HUES48 (cell line): ENCODE results near the gene MLLT10.
"Not testable (repeated sequence)": the region's sequence is repeated elsewhere in the genome, so short reads cannot be mapped to it uniquely, and the experiment has no call there.

Experiments
- H3K27ac ChIP-seq: one replicate; pipeline ENCODE4 v1.7.0; 2013; ENCODE audit warnings: low read depth, low read length, inconsistent platforms
- H3K27me3 ChIP-seq: 2 replicates; pipeline ENCODE4 v1.6.1; 2013; ENCODE audit warnings: mild to moderate bottlenecking, low read length; ENCODE audit not compliant: control insufficient read depth, insufficient read depth
- H3K36me3 ChIP-seq: 2 replicates; pipeline ENCODE4 v1.6.1; 2013; ENCODE audit warnings: low read length; ENCODE audit not compliant: control insufficient read depth, insufficient read depth
- H3K4me1 ChIP-seq: 2 replicates; pipeline ENCODE4 v1.6.1; 2013; ENCODE audit warnings: mild to moderate bottlenecking, low read length; ENCODE audit not compliant: control insufficient read depth, insufficient read depth
- H3K4me3 ChIP-seq: 2 replicates; pipeline ENCODE4 v1.5.1; 2013; ENCODE audit warnings: mild to moderate bottlenecking, low read depth, low read length
- H3K9ac ChIP-seq: 2 replicates; pipeline ENCODE4 v1.6.1; 2013; ENCODE audit warnings: mild to moderate bottlenecking, low read depth, low read length, moderate library complexity
- H3K9me3 ChIP-seq: 2 replicates; pipeline ENCODE4 v1.6.1; 2013; ENCODE audit warnings: low read length; ENCODE audit not compliant: control insufficient read depth, insufficient read depth

Gene MLLT10

DNA sequence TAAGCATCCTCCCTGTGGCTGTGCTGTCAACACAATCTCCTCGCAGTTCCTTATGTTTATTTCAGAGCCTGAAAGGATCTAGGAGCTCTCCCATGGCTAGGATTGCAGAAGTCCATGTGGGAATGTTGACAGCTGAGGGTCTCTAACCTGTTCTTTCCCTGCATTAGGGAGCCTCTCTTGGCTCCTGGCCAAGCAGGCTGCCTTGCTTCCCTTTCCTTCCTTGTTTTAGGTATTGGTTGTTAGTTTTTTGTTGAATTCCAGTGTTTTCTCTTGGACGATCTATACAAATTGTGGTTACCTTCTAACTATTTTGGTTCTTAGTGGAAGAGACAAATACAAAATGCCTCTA lies 171.8 kb downstream of the MLLT10 start:
- peaks cover 5% of the 10 kb centered on the region; the same call in 1 of the 2 replicates for H3K36me3 ChIP-seq
- H3K4me1 ChIP-seq, result no peaks in the 10 kb centered on the region
- H3K9ac ChIP-seq, result no peak overlapping the region
- no peak overlapping the region for H3K4me3 ChIP-seq
- H3K27ac ChIP-seq, result no peak overlapping the region
- no peaks in the 10 kb centered on the region for H3K27me3 ChIP-seq
- H3K9me3 ChIP-seq, result no peaks in the 10 kb centered on the region

DNA sequence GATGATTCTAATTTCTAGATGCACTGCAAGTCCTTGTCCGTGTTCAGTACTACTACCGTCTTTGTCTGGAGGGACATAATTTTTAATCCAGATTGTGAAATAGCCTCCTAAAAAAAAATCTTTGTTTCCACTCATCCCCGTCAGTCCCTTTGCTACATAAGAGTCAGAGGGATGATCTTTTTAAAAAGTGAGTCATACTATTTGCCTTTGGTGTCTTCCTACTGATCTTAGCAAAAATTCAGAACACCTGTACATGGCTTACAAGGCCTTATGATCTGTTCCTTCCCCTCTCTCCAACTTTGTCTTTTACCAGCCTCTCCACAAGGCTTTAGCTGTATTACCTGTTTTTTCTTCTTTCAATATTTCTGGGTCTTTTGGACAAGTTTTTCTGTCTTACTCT lies 173.5 kb downstream of the MLLT10 start:
- no peaks in the 10 kb centered on the region for H3K4me1 ChIP-seq
- H3K9me3 ChIP-seq, result no peaks in the 10 kb centered on the region
- H3K9ac ChIP-seq, result no peak overlapping the region
- H3K27ac ChIP-seq, result no peak overlapping the region
- peaks cover 5% of the 10 kb centered on the region; the same call in 1 of the 2 replicates for H3K36me3 ChIP-seq
- no peak overlapping the region for H3K4me3 ChIP-seq
- H3K27me3 ChIP-seq, result no peaks in the 10 kb centered on the region

DNA sequence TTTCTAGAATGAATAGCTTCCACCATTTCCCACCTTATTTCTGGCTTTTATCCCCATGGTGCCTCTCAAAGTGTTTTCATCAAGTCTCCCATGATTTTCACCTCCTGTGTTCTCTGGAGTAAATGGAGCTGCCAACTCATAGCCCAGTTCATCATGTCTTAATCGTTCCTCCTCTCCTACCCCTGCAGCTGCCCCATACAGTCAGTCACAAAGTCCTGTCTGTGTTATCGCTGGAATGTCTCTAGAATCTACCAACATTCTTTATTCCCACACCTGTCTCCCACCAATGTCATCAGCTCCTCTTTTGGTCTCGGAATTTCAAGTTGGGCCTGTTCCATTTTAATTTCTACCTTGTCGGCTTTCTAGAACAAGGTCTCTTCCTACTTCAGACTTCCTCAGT lies 178.9 kb downstream of the MLLT10 start:
- Histone ChIP-seq H3K4me3 (no peak overlapping the region), H3K9ac (no peak overlapping the region), H3K4me1 (no peaks in the 10 kb centered on the region), H3K36me3 (peaks cover 31% of the 10 kb centered on the region), H3K27me3 (no peaks in the 10 kb centered on the region), H3K9me3 (no peaks in the 10 kb centered on the region), H3K27ac (no peak overlapping the region)

DNA sequence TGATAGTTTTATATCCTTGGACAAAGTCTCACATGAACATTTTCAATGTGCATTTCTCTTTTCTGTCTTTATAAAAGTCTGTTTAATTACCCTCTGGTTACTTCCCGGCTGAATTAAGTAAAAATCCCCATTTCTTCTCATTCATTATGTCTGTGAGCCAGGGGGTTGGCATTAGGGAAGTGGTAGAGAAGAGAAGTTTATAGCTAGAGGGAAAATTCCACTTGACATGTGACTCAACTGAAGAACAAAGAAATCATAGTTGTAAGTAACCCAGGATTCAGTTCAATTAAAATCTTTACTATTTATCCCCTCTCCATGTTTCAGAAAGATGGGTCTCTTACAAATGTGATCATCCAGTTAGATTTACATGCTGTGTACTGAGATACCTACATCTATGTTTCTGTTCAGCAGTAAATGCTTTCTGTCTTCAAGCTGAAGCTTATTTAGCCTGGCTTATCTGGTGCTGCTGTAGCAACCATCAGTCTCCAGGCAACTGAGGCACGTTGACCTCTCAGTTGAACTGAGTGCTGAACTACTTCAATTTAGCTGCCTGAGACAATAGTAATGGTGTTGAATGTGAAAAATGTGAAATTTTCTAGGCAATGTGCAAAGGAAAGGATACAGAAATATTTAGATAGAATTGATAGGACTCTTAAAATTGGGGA lies 181.6 kb downstream of the MLLT10 start:
- no peaks in the 10 kb centered on the region for H3K27me3 ChIP-seq
- no peaks in the 10 kb centered on the region for H3K9me3 ChIP-seq
- H3K9ac ChIP-seq, result no peak overlapping the region
- H3K4me3 ChIP-seq, result no peak overlapping the region
- H3K4me1 ChIP-seq, result peaks cover 16% of the 10 kb centered on the region
- H3K27ac ChIP-seq, result no peak overlapping the region
- H3K36me3 ChIP-seq, result peaks cover 28% of the 10 kb centered on the region

DNA sequence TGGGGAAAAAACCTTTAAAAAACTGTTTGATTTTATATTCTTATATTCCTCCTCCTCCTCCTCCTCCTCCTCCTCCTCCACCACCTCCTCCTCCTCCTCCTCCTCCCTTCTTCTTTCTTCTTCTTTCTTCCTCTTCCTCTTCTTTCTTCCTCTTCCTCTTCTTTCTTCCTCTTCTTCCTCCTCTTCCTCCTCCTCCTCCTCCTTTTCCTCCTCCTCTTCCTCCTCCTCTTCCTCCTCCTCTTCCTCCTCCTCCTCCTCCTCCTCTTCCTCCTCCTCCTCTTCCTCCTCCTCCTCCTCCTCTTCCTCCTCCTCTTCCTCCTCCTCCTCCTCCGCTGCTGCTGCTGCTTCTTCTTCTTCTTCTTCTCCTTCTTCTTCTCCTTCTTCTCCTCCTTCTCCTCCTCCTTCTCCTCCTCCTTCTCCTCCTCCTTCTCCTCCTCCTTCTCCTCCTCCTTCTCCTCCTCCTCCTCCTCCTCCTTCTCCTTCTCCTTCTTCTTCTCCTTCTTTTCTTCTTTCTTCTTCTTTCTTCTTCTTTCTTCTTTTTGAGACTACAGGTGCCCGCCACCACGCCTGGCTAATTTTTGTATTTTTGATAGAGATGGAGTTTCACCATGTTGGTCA lies 183.5 kb downstream of the MLLT10 start:
- H3K27me3 ChIP-seq, H3K27ac ChIP-seq: not testable (repeated sequence)
- H3K36me3 ChIP-seq, result peaks cover 33% of the 10 kb centered on the region

DNA sequence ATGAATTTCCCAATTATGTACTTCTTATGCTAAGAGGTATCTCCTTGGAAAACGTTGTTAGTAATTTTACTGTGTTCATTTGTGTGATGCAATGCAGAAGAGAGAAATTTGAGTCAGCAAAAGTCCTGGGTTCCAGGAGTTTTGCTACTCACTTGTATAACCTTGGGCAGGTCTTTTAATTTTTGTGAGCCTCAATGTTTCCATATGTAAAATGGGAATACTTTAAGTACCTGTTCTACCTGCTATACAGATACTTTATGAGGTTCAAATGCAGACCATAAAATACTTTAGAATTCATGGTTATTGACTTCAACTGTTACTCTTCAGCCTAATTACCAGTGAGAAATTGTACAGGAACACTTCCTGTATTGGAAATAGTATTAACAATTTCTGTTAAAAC lies 185.5 kb downstream of the MLLT10 start:
- Histone ChIP-seq H3K4me1 (peaks cover 28% of the 10 kb centered on the region), H3K9me3 (no peaks in the 10 kb centered on the region), H3K27ac (peak overlapping the region; percentile 56)

More for the DNA sequence above, 183.5 kb downstream of the MLLT10 start:
- H3K9me3 ChIP-seq, H3K4me3 ChIP-seq, H3K9ac ChIP-seq: not testable (repeated sequence)
- peaks cover 23% of the 10 kb centered on the region for H3K4me1 ChIP-seq

DNA sequence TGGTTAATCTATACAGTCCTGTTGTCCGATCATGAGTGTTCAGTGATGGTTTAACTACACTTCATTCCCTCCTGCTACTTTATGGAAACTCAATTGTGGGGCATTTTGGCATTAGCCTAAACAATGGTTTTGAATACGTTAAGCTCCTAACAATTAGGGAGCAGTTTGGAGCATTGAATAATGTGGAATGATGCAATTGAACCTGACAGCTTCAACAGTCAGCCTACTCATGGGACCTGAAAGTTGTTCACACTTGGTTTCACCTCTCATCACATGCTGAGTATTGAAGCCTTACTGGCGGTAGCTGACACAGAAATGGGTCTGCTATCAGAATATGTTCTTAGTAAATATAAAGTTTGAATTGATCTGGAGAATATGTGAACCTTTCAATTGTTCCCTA lies 186.1 kb downstream of the MLLT10 start:
- Histone ChIP-seq H3K36me3 (peaks cover 22% of the 10 kb centered on the region), H3K27me3 (no peaks in the 10 kb centered on the region), H3K4me3 (no peak overlapping the region), H3K4me1 (peaks cover 34% of the 10 kb centered on the region), H3K9me3 (no peaks in the 10 kb centered on the region), H3K9ac (peak overlapping the region; percentile 25; the same call in 1 of the 2 replicates), H3K27ac (peak overlapping the region; percentile 56)

More for the DNA sequence above, 185.5 kb downstream of the MLLT10 start:
- H3K27me3 ChIP-seq, result no peaks in the 10 kb centered on the region
- no peak overlapping the region for H3K4me3 ChIP-seq
- peaks cover 28% of the 10 kb centered on the region for H3K36me3 ChIP-seq
- 0 out of 2 replicates have a peak overlapping the region, but pooled peaks have one; percentile 25 for H3K9ac ChIP-seq

DNA sequence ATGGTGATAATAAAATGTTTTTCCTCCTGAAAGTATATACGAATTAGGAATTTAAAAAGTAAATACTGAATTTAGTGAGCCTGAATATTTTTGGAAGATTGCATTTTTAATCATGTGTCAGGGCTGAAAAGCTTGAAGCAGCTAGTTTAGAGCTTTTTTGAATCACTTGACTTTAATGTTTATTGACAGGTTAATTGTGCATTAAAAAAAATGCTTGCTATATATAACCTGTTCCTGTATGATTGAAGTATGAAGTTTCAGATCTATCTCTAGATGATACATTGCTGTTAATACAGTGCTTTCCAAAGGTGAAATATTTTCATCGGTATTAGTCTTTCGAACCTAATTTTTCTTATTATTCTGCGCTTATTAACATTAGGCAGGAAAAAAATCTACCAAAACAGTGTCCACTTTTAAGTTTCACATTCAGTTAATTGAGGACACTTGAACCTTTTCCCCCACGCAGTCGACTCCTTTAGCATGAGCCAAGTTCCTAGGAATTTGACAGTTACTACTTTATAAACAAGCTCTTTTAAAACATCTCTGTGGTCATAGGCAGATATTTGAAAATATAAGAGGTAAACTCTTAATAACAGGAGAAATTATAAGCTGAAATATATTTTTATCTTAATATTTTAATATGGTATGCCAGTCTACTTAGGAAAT lies 187.1 kb downstream of the MLLT10 start:
- Histone ChIP-seq H3K4me3 (no peak overlapping the region), H3K36me3 (peaks cover 12% of the 10 kb centered on the region), H3K27ac (no peak overlapping the region), H3K9ac (no peak overlapping the region), H3K4me1 (peaks cover 35% of the 10 kb centered on the region), H3K9me3 (no peaks in the 10 kb centered on the region), H3K27me3 (no peaks in the 10 kb centered on the region)

DNA sequence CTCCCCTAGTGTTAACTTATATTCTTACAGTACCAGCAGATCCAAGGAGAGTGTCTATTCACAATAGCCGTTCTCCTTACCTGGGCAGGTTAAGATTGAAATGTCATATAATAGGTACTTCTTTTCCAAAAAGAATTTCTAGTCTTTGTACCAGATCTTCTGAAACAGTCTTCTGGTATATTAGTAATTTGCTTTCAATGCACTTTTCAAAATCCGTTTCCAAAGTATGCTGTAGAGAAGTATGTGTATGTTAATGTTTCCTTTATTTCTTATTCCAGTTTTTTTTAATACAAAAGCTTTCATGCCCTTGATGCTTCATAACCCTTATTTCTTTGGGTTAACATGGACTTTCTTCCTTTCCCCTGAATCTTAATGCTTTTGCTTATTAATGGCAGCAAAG lies 188.2 kb downstream of the MLLT10 start:
- peaks cover 21% of the 10 kb centered on the region for H3K36me3 ChIP-seq
- no peak overlapping the region for H3K27ac ChIP-seq
- peaks cover 46% of the 10 kb centered on the region for H3K4me1 ChIP-seq
- no peak overlapping the region for H3K4me3 ChIP-seq
- H3K9me3 ChIP-seq, result no peaks in the 10 kb centered on the region
- no peak overlapping the region for H3K9ac ChIP-seq
- no peaks in the 10 kb centered on the region for H3K27me3 ChIP-seq

DNA sequence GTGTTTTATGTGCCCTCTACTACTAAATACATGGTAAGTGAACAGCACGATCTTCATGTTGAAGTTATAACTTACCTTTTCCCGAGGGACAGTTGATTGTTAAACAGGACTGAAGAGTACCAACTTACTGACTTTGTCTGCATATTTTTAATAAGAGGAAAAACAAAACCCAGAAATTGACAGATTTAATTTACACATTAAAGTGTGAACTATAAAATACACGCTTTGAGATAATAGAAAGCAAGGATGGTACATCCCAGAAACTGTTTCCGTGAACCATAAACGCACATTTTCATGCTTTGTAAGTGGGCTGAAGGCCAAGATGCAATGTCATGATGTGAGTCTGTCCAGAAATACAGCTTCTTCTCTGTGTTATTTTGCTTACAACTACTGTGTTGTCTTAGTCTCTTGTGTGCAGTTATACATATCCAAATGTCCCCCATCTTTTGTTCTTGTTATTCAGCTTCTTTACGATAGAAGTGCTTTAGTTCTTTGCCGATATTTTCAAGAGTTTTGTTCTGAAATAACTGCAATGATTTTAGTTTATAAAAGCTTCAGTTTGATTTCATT lies 190.1 kb downstream of the MLLT10 start:
- Histone ChIP-seq H3K27me3 (no peaks in the 10 kb centered on the region), H3K9ac (no peak overlapping the region), H3K36me3 (peaks cover 39% of the 10 kb centered on the region), H3K4me3 (no peak overlapping the region), H3K4me1 (peaks cover 50% of the 10 kb centered on the region), H3K27ac (no peak overlapping the region), H3K9me3 (no peaks in the 10 kb centered on the region)
